DMS 273 treated with DMSO at 0.1 percent for 48 hours (cell line): Measurements from ENCODE around the gene SCAPER.
"Not testable (repeated sequence)": the region's sequence is repeated elsewhere in the genome, so short reads cannot be mapped to it uniquely, and the experiment has no call there.

ENCODE experiments used
- DNase-seq: peaks from one replicate; lab custom pipeline; 2025; lab: John Stamatoyannopoulos, UW

The SCAPER gene

DNA sequence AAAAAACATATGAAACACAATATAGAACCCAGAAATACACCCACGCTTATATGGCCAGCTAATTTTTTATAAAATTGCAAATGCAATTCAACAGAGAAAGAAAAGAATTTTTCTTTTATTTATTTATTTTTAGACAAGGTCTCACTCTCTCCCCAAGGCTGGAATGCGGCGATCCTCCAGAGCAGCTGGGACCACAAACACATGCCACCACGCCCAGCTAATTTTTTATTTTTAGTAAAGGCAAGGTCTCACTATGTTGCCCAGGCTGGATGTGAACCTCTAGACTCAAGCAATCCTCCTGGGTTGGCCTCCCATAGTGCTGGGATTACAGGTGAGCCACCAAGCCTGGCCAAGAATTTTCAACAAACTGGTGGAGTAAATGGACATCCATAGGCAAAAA, 117.9 kb downstream of the SCAPER start:
- DNase-seq, result no peak

DNA sequence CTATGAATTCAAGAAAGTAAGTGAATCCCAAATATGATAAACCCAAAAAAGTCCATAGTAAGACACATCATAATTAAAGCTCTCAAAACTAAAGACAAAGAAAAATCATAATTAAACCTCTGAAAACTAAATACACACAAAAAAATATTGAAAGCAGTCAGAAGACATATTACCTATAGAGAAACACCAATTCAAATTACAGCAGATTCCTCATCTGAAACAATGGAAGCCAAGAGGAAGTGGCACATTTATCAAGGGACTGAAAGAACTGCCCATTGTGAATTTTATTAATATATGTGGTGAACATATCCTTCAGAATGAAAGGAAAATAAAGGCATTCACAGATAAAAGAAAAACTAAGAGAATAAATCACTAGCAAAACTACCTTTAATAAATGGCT, 128.2 kb downstream of the SCAPER start:
- DNase-seq, result no peak

DNA sequence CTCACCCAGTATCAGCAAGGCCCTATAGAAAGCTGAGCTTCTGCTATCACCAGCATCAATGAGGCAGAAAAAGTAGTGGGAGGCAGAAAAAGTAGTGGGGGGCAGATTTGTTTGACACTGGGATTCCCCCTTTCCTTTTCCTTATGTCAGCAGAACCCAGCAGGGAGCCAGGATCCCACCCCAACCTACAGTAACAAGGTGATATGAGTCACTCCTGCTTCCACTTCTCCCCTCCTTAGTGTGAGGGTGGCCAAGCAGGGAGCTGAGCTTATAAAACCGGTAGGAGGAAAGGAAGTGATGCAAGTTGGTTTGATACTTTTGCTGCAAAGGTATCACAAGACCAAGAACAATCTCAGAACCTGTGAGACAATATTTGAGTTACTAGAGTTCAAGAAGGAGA, 128.7 kb downstream of the SCAPER start:
- no peak for DNase-seq

DNA sequence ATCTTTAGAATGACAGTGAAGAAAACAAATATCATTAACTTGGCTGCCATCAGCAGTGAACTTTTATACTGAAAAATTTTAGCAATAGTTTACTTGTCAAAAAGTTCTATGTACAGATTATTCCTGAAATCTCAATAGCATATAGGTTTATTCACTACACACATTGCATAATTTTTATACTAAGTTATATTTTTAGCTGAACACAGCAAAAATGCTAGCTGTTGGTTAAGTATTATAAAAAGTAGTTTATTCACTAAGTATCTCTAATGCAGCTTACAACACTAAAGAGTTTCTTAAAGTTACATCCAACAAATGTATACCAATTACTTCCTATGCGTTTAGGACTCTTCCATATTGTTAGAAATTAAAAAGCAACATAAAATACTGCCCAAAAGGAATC, 131.9 kb downstream of the SCAPER start:
- no peak for DNase-seq

DNA sequence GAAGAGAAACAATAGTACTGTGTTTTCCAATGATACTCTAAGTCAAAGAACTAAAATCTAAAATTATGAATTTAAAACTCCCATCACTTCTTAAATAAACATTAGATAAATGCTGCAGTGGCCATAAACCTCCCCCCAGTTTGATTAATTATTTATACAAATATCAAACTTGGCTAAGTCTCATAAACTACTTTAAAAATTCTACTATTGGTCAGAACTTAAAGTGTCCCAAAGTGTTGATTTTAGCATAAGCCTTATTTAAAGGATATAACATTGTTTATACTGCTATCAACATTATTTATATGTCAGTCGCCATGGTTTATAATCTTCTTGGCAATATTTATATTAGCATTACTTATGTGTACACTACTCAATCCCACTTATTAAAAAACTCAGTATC, 132.4 kb downstream of the SCAPER start:
- DNase-seq, result no peak

DNA sequence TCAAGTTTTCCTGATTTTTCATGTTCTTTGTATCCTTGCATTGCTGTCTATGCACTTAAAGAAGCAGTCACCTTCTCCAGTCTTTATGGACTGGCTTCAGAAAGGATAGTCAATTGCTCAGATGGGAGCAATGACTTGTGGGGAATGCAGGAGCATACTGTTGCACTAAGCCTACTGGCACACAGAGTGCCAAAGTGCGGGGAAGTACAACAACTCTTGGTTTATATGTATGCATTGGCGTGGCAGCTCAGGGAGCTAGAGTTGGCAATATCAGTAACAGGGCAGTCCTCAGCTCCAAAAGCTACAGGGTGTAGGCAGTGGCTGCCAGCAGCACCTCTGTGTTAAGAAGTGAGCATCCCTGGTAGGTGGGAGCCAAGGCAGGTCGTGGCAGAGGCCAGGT, 141.1 kb downstream of the SCAPER start:
- DNase-seq, result no peak

DNA sequence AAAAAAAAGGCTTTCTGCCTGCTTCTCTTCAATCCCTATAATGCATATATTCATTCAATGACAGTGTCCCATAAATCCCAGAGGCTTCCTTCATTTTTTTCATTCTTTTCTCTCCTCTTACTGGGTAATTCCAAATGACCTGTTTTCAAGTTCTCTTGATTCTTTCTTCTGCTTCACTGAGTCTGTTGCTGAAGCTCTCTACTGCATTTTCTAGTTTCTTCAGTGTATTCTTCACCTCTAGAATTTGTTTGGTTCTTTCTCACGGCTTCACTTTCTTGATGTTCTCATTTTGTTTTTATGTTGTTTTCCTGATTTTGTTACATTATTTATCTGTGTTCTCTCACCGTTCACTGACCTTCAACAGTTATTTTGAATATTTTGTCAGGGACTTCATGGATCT, 141.6 kb downstream of the SCAPER start:
- DNase-seq, result no peak

DNA sequence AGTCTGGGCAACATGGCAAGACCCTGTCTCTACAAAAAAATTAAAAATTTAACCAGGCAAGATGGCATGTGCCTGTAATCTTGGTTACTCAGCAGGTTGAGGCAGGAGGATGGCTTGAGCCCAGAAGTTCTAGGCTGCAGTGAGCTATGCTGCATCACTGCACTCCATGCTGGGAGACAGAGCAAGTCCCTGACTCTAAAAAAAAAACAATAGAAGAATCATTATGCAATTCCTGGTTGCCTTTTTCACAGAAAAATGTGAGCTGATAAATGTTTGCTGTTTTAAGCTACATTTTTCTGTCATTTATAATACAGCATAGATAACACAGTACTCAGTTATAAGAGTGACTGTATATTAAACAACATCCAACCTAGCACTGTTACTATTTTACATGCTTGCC, 148.8 kb downstream of the SCAPER start:
- DNase-seq, result no peak

DNA sequence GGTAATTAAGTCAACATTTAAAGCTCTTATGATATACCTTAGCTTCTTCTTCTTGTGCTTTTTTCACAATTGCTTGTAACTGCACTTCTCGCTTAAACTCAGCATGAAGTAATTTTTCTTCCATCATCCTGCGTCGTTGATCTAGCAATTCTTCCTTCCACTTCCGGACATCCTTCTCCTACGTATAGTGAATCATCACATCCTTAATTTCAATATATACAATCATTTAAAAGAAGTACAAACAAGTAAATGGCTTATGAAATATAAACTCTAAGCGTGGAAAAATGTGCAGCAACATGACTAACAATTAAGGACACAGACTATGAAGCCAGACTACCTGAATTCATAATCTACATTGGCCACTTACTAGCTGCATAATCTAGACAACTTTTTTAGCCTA, 151.4 kb downstream of the SCAPER start:
- DNase-seq, result no peak

DNA sequence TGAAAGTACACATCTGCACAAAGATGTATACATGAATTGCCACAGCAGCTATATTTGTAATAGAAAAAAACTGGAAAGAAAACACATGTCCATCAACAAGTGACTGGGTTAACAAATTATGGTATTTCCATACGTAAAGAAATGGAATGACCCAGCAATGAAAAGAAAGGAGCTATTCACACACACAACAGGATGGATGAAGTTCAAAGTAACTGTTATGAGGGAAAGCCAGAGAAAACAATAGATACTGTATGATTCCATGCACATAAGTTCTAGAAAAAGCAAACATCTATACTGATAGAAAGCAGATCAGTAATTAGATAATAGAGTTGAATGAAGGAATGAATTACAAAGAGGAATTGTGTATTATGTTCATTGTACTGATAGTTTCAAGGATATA, 152.0 kb downstream of the SCAPER start:
- no peak for DNase-seq

DNA sequence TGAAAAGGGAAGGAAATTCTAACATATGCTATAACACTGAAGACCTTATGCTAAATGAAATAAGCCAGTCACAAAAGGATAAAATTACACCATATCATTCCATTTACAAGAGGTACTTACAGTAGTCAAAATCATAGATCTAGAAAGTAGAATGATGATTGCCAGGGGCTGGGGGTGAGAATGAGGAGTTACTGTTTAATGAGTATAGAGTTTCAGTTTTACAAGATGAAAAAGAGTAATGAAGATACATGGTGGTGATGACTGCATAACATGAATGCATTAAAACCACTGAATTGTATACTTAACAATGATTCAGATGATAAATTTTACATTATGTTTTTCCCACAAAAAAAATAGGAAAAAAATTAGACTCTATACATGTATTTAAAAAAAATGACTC, 152.6 kb downstream of the SCAPER start:
- no peak for DNase-seq

DNA sequence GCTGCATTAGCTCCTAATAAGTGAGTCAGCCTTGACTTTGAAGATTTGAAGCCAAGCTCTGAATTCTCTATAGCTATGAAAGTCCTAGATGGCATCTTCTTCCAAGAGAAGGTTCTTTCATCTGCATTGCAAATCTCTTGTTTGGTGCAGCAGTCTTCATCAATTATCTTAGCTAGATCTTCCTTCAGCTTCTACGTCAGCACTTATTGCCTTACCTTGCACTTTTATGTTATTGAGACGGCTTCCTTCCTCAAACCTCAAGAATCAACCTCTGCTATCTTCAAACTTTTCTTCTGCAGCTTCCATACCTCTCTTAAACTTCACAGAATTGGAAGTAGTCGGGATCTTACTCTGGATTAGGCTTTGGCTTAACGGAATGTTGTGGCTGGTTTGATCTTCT, 167.6 kb downstream of the SCAPER start:
- DNase-seq, result no peak

DNA sequence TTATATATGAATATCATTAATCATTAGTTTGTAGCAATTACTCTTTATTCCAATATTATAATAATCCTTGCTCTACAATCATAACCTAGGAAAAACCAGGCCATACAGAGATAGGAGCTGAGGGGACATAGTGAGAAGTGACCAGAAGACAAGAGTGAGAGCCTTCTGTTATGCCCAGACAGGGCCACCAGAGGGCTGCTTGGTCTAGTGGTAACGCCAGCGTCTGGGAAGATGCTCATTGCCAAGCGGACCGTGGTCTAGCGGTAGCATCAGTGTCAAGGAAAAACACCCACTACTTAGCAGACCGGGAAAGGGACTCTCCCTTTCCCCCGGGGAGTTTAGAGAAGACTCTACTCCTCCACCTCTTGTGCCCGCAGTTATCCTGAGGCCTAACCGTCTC, 172.8 kb downstream of the SCAPER start:
- DNase-seq, result not testable (repeated sequence)

DNA sequence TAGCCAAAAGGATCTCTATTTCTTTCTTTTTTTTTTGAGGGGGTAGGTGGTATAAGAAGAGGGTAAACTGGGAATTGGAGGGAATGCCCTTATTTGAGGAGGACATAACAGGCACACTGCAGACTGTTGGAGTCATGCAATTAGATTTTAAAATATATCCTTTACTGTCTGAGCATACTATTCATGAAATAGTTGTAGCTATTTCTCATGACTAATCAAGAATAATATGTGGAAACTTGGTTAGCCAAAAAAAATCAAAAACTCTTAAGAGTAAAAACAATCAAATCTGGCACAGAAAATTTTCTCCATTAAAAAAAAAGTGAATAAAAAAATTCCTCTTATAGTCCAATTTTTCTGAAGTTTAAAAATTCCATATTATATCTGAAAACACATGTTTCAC, 174.9 kb downstream of the SCAPER start:
- DNase-seq, result no peak

DNA sequence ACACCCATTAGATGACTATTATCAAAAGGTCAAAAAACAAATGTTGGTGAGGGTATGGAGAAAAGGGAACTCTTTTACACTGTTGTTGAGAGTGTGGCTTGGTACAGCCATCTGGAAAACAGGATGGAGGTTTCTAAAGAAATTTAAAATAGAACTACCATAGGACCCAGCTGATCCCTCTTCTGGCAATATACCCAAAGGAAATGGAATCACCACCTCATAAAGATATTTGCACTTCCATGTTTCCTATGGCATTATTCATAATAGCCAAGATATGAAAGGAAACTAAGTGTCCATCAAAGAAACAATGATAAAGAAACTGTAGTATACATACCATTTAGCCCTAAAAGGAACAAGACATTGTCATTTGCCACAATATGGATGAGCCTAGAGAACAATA, 186.3 kb downstream of the SCAPER start:
- no peak for DNase-seq

DNA sequence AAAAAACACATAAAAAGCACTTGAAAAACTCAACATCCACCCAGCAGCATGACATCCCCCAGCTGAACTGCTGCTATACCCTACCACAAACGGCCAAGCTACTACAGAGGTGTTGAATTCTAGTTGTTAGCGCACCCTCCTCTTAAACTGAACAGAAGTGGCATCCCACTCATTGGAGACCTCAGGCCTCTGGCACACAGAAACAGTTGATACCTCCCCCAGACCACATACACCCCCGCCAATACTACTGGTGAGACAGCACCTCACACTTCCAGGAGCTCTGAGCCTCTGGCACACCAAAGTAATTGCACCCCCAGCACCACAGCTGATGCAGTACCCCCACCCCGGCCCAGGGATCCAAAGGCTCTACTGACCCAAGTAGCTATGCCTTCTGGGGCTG, 190.2 kb downstream of the SCAPER start:
- no peak for DNase-seq

DNA sequence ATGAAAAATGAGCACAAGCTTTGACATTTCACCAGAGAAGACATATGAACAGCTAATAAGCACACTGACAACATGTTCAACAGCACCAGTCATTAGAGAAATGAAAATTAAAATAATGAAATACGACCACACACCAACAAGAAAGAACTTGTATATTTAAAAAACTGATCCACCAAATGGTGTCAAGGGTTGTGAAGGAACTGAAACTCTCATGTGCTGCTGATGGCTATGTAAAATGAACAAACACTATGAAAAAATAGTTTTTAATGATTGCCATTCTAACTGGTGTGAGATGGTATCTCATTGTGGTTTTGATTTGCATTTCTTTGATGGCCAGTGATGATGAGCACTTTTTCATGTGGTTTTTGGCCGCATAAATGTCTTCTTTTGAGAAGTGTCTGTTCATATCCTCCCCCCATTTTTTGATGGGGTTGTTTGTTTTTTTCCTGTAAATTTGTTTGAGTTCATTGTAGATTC, 193.8 kb downstream of the SCAPER start:
- no peak for DNase-seq

DNA sequence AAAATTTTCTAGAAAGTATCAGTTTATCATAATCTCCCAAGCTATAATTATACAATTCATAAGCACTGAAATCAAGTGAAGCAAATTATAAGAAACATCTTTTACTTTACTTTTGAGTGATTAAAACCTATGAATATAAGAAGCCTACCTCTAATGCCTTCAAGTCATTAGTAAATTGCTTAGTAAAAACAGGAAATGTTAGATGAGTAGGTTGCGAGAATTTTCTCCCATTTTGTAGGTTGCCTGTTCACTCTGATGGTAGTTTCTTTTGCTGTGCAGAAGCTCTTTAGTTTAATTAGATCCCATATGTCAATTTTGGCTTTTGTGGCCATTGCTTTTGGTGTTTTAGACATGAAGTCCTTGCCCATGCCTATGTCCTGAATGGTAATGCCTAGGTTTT, 201.1 kb downstream of the SCAPER start:
- DNase-seq, result not testable (repeated sequence)

DNA sequence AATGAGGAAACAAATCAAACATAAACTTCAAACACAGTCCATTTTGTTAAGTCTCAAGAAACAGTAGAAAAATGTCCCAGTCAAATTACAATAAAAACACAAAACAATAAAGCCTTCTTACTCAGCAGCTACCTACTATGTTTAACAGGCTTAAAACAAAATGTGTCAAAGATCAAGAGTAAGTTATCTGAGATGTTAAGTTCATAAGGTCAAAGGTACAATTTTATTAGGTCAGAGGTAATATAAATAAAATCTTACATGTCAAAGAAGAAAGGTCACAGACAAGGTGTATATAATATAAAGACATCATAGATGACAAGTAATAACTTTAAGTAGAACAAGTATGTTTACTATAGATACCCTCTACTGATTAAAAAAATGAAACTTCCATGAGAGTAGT, 208.3 kb downstream of the SCAPER start:
- DNase-seq, result no peak

DNA sequence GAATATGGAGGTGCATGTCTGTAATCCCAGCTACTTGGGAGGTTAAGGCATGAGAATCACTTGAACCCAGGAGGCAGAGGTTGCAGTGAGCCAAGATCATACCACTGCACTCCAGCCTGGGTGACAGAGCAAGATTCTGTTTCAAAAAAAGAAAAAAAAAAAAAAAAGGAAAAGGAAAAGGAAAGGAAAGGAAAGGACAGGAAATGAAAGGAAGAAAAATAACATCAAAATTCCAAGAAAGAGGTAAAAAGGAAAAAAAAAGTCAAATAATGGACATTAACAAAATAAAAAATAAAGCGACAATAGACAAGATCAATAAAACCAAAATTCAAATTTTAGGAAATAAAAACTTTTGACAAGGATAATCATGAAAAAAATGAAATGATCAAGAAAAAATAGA, 212.6 kb downstream of the SCAPER start:
- DNase-seq, result not testable (repeated sequence)

DNA sequence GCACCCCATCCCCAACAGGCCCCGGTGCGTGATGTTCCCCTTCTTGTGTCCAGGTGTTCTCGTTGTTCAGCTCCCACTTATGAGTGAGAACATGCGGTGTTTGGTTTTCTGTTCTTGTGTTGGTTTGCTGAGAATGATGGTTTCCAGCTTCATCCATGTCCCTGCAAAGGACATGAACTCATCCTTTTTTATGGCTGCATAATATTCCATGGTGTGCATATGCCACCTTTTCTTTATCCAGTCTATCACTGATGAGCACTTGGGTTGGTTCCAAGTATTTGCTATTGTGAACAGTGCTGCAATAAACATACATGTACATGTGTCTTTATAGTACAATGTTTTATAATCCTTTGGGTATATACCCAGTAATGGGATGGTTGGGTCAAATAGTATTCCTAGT, 217.5 kb downstream of the SCAPER start:
- DNase-seq, result not testable (repeated sequence)

DNA sequence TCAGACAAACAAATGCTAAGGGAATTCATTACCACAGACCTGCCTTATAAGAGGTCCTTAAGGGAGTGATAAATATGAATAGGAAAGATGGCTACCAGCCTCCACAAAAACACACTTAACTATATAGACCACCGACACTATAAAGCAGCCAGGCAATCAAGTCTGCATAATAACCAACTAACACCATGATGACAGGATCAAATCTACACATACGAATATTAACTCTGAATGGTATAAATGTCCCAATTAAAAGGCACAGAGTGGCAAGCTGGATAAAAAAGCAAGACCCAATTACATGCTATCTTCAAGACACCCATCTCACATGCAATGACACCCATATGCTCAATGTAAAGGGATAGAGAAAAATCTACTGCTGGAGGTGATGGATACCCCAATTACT, 221.1 kb downstream of the SCAPER start:
- no peak for DNase-seq

DNA sequence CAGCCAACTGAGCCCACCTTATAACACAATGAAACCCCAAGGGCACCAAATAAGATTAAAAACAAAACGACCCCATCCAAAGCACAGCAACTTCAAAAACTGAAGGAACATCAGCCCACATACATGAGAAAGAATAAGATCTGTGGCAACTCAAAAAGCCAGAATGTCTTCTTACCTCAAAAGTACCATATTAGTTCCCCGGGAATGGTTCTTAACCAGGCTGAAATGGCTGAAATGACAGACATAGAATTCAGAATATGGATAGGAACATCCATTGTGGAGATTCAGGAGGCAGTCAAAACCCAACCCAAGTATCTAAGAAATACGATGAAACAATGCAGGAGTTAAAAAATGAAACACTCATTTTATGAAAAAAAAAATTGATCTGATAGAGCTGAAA, 222.3 kb downstream of the SCAPER start:
- DNase-seq, result no peak

DNA sequence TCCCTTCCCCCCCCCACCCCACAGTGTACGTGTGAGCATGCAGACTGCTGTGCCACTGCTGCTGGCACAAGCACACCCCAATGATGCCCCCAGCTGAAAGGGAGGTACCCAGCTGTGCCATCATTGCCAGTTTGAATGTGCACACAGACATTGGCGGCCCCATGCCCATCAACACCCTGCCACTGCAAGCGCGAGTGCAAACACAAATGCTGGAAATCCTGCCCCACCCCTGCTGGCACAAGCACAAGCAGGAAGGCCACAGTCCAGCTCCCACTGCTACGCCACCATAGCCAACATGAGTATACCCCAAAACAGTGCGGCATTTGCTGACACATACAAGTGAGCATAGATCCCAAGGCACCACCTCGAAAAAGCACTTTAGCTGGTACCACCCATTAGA, 222.9 kb downstream of the SCAPER start:
- no peak for DNase-seq

DNA sequence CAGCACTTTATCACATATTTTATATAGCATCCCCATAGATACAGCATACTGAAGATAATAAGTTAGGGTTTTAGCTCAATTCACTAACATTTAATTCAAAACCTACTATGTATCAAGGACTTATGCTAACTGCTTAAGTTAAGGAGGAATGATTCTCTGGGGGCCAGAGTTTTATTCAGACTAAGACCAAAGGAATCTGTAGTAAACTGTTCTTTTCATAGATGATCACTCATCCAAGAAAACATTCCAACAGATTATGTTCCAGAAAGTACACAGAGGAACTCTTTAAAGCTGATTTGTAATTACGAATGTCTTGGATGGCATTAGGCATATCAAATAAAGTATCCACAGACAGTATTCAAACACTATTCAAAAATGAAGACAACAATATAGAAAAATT, 226.4 kb downstream of the SCAPER start:
- DNase-seq, result no peak
